HCT116 (cell line): ENCODE results near the gene CLEC16A. TPM values are rescaled to one million over a fixed set of nuclear protein-coding genes. Genes with fewer than 3 reads are reported as not detected.
A peak's percentile ranks its signal among the peaks of the same experiment; 100 is the strongest.

ENCODE experiments used
- ATAC-seq: fragments of 200-7000 bp; cut with Tn5 transposase; 2 replicates; pipeline ENCODE4 v1.9.1; 2020; ENCODE audit warnings: mild to moderate bottlenecking, moderate library complexity
- BruUV-seq: library from RNA; stranded (reverse); fragments of 400-500 nt; replicated peaks from 2 replicates; lab custom pipeline; 2021; lab: Mats Ljungman, UMichigan
- CTCF ChIA-PET: fragments of 300-600 bp; sonication (Branson Sonifier 250); formaldehyde crosslinking; loops from one replicate; lab custom pipeline; 2021; ENCODE audit warnings: antibody characterized with exemption; lab: Charles Lee
- POLR2A ChIA-PET: fragments of 300-600, 350-600 bp; sonication (Branson Sonifier 250); formaldehyde crosslinking; loops from one replicate; lab custom pipeline; 2021; ENCODE audit warnings: antibody characterized with exemption; lab: Charles Lee
- RAD21 ChIA-PET, 2 experiments: fragments of 300-600 bp; sonication (Branson Sonifier 250); formaldehyde crosslinking; loops; one replicate each; lab custom pipeline; 2023; ENCODE audit warnings: low total read pairs in 2 of 2; ENCODE audit not compliant: uncharacterized antibody in 2 of 2, unreplicated experiment in 2 of 2, low non-redundant PET in 1 of 2; lab: Charles Lee
- DNase-seq: peaks from one replicate; pipeline ENCODE4 v3.0.0-alpha.2; 2010; ENCODE audit warnings: low read depth, low spot score
- H2AFZ ChIP-seq: fragments of 200-600 bp; shearing (Covaris generic), sonication (generic); 2 replicates; pipeline ENCODE4 v1.6.1; 2017; ENCODE audit warnings: low read depth, mixed run types, mixed read lengths, antibody characterized with exemption, low read length; ENCODE audit not compliant: poor library complexity, severe bottlenecking
- H3K27ac ChIP-seq: 2 replicates; pipeline ENCODE4 v1.5.1; 2012; ENCODE audit warnings: low read depth, low read length
- H3K27me3 ChIP-seq: fragments of 200-600 bp; sonication (generic); 2 replicates; pipeline ENCODE4 v1.6.1; 2016; ENCODE audit warnings: mixed run types, low read length, mixed read lengths; ENCODE audit not compliant: insufficient read depth
- H3K36me3 ChIP-seq, 2 experiments: fragments of 200-500 bp in 1 of 2; fragments of 200-600 bp in 1 of 2; sonication (Bioruptor generic) in 1 of 2; sonication (generic) in 1 of 2; 2 replicates each; pipeline versions ENCODE4 v1.5.1 to v1.6.1; 2014 to 2016; ENCODE audit warnings: low read length in 2 of 2, inconsistent platforms in 1 of 2, mixed read lengths in 1 of 2, mixed run types in 1 of 2; ENCODE audit not compliant: insufficient read depth in 2 of 2, control insufficient read depth in 1 of 2
- H3K4me1 ChIP-seq, 2 experiments: fragments of 200-600 bp in 1 of 2; sonication (generic) in 1 of 2; 2 replicates each; pipeline versions ENCODE4 v1.5.1 to v1.6.1; 2012 to 2017; ENCODE audit warnings: low read length in 2 of 2, inconsistent platforms in 1 of 2, mild to moderate bottlenecking in 1 of 2, mixed read lengths in 1 of 2, mixed run types in 1 of 2, moderate library complexity in 1 of 2; ENCODE audit not compliant: insufficient read depth in 2 of 2, control insufficient read depth in 1 of 2
- H3K4me2 ChIP-seq: fragments of 200-600 bp; sonication (generic); 2 replicates; pipeline ENCODE4 v1.6.1; 2017; ENCODE audit warnings: mixed run types, low read length, mixed read lengths
- H3K4me3 ChIP-seq, 2 experiments: fragments of 200-600 bp in 1 of 2; sonication (generic) in 1 of 2; replicated peaks in 1 of 2; 2 replicates each; pipeline ENCODE4 v1.5.1; 2011 to 2016; ENCODE audit warnings: low read length in 2 of 2, control low read depth in 1 of 2, low read depth in 1 of 2, mild to moderate bottlenecking in 1 of 2, mixed read lengths in 1 of 2, mixed run types in 1 of 2
- H3K79me2 ChIP-seq: fragments of 200-600 bp; sonication (generic); 2 replicates; pipeline ENCODE4 v1.6.1; 2017; ENCODE audit warnings: mild to moderate bottlenecking, mixed run types, low read length, moderate library complexity, mixed read lengths; ENCODE audit not compliant: insufficient read depth
- H3K9ac ChIP-seq: fragments of 200-600 bp; sonication (generic); 2 replicates; pipeline ENCODE4 v1.6.1; 2016; ENCODE audit warnings: low read length, mixed read lengths
- H3K9me2 ChIP-seq: fragments of 200-600 bp; sonication (generic), shearing (Covaris generic); 2 replicates; pipeline ENCODE4 v1.6.1; 2017; ENCODE audit warnings: mixed run types, mild to moderate bottlenecking, moderate library complexity; ENCODE audit not compliant: insufficient read depth
- H3K9me3 ChIP-seq, 2 experiments: fragments of 200-500 bp in 1 of 2; fragments of 200-600 bp in 1 of 2; sonication (Bioruptor generic) in 1 of 2; sonication (generic) in 1 of 2; 2 replicates each; pipeline ENCODE4 v1.6.1; 2014 to 2017; ENCODE audit warnings: low read length in 2 of 2, mixed read lengths in 2 of 2, inconsistent platforms in 1 of 2, low read depth in 1 of 2, mild to moderate bottlenecking in 1 of 2, mixed run types in 1 of 2, moderate library complexity in 1 of 2; ENCODE audit not compliant: control insufficient read depth in 1 of 2, insufficient read depth in 1 of 2
- H4K20me1 ChIP-seq: fragments of 200-600 bp; sonication (generic), shearing (Covaris generic); 2 replicates; pipeline ENCODE4 v1.6.1; 2017; ENCODE audit warnings: mixed run types, mild to moderate bottlenecking, moderate library complexity; ENCODE audit not compliant: insufficient read depth
- CEBPB ChIP-seq: IDR thresholded peaks from 2 replicates; pipeline ENCODE4 v1.6.1; 2012; ENCODE audit warnings: low read depth
- EGR1 ChIP-seq: IDR thresholded peaks from 2 replicates; pipeline ENCODE4 v1.6.1; 2012; ENCODE audit warnings: low read depth
- EZH2phosphoT487 ChIP-seq: fragments of 200-600 bp; IDR thresholded peaks from 2 replicates; pipeline ENCODE4 v1.6.1; 2018; ENCODE audit warnings: antibody characterized with exemption, borderline replicate concordance
- FOSL1 ChIP-seq: IDR thresholded peaks from 2 replicates; pipeline ENCODE4 v1.6.1; 2012; ENCODE audit warnings: low read depth
- SIN3A ChIP-seq: IDR thresholded peaks from 2 replicates; pipeline ENCODE4 v1.6.1; 2012; ENCODE audit warnings: low read depth
- TCF7L2 ChIP-seq: IDR thresholded peaks from 2 replicates; pipeline ENCODE4 v1.7.0; 2011; ENCODE audit warnings: borderline replicate concordance, inconsistent platforms; ENCODE audit not compliant: insufficient read depth, insufficient read length; ENCODE audit errors: extremely low read depth
- YY1 ChIP-seq: IDR thresholded peaks from 2 replicates; pipeline ENCODE4 v1.6.1; 2011; ENCODE audit warnings: low read length, low read depth, moderate library complexity, mild to moderate bottlenecking; ENCODE audit not compliant: insufficient replicate concordance; ENCODE audit errors: extremely low read depth
- ZFX ChIP-seq: fragments of 450-650 bp; IDR thresholded peaks from 2 replicates; pipeline ENCODE4 v1.6.1; 2017
- intact Hi-C: fragments of 100-400 bp; cut with micrococcal nuclease; formaldehyde crosslinking; loops from 2 replicates; pipeline ENCODE4 v1.10.0; 2022
- total RNA-seq: library from RNA; stranded (reverse); gene quantifications from one replicate; pipeline ENCODE4 v1.2.1, GENCODE V29; 2021; ENCODE audit not compliant: unreplicated experiment
- TF ChIP-seq, protein P1 (sequence below): IDR thresholded peaks from 2 replicates; pipeline ENCODE4 v1.6.1; 2012; ENCODE audit warnings: low read depth
- TF ChIP-seq, protein P2 (sequence below): IDR thresholded peaks from 2 replicates; pipeline ENCODE4 v1.6.1; 2011; ENCODE audit warnings: mild to moderate bottlenecking, low read length, moderate library complexity; ENCODE audit not compliant: insufficient replicate concordance; ENCODE audit errors: extremely low read depth

CLEC16A gene
- total RNA-seq, 1 experiment from 2014 or later = 18.0 TPM

DNA sequence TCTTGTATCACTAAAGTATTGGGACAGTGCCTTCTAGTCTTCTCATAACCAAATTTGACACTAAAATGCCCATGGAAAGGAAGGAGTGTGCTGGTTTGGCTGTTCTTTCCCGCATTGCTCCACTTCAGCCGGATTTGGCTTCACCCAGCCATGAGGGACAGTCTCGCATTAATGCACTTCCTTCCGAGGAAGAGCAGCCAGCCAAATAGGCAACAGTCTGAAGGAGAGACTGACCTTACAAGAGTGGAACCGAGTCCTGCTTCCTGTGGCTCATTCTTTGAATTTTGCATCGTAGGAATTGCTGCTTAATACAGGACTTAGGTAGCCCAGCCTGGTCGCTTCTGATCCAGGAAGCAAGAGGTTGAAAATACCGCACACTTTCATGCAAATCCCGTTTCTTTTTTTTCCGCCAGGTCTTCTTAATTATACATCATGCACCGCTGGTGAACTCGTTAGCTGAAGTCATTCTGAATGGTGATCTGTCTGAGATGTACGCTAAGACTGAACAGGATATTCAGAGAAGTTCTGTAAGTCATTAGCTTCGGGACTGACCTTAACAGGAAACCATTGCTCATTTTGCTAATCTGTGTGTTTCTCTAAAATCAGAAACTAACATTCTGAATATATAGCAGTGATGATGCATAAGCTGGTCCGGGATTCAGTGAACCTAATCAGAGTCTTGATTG lies 38.2 kb downstream of the CLEC16A start:
- 0 out of 2 replicates have a peak, but pooled peaks have one; percentile 6 for ATAC-seq
- H3K9me3 ChIP-seq = no peaks in the 10 kb centered on the region
- H2AFZ ChIP-seq = no peak overlapping the region
- H3K9me2 ChIP-seq = no peaks in the 10 kb centered on the region
- no peaks in the 10 kb centered on the region; a peak in 1 of 4 replicates for H3K36me3 ChIP-seq
- no peak overlapping the region for H3K9ac ChIP-seq
- BruUV-seq = no TSS peak
- ChIA-PET CTCF (interaction anchor here (1.3 to 3.0 kb wide), 3 partner anchors 10 to 375 kb away, joined by 3 to 24 read pairs (median 4); partner anchors contain the start of gene SOCS1), POLR2A (interaction anchor here (1.9 kb wide), 1 partner anchor 273 kb away, joined by 14 read pairs; the partner anchor contains the start of gene SOCS1), RAD21 (interaction anchor here in 1 of 2 experiments (0.7 to 1.5 kb wide), 4 partner anchors 236 to 374 kb away, joined by 3 to 6 read pairs (median 4); partner anchors contain the start of gene SOCS1)
- H3K4me3 ChIP-seq = no peak overlapping the region
- H3K4me2 ChIP-seq = no peak overlapping the region
- intact Hi-C loops = no loop called here
- H3K4me1 ChIP-seq = peaks cover 0 to 5% of the 10 kb centered on the region in 2 experiments; a peak in 1 of 4 replicates
- H4K20me1 ChIP-seq = no peaks in the 10 kb centered on the region
- no peaks in the 10 kb centered on the region for H3K27me3 ChIP-seq
- H3K27ac ChIP-seq = no peak overlapping the region
- H3K79me2 ChIP-seq = no peaks in the 10 kb centered on the region
- no peak for TF ChIP-seq FOSL1
- TF ChIP-seq EZH2phosphoT487 = no peak
- TF ChIP-seq EGR1 = no peak
- TF ChIP-seq YY1 = no peak
- no peak for TF ChIP-seq TCF7L2
- TF ChIP-seq, protein P1, sequence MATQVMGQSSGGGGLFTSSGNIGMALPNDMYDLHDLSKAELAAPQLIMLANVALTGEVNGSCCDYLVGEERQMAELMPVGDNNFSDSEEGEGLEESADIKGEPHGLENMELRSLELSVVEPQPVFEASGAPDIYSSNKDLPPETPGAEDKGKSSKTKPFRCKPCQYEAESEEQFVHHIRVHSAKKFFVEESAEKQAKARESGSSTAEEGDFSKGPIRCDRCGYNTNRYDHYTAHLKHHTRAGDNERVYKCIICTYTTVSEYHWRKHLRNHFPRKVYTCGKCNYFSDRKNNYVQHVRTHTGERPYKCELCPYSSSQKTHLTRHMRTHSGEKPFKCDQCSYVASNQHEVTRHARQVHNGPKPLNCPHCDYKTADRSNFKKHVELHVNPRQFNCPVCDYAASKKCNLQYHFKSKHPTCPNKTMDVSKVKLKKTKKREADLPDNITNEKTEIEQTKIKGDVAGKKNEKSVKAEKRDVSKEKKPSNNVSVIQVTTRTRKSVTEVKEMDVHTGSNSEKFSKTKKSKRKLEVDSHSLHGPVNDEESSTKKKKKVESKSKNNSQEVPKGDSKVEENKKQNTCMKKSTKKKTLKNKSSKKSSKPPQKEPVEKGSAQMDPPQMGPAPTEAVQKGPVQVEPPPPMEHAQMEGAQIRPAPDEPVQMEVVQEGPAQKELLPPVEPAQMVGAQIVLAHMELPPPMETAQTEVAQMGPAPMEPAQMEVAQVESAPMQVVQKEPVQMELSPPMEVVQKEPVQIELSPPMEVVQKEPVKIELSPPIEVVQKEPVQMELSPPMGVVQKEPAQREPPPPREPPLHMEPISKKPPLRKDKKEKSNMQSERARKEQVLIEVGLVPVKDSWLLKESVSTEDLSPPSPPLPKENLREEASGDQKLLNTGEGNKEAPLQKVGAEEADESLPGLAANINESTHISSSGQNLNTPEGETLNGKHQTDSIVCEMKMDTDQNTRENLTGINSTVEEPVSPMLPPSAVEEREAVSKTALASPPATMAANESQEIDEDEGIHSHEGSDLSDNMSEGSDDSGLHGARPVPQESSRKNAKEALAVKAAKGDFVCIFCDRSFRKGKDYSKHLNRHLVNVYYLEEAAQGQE = no peak
- no peak for TF ChIP-seq ZFX
- TF ChIP-seq CEBPB = no peak
- TF ChIP-seq, protein P2, sequence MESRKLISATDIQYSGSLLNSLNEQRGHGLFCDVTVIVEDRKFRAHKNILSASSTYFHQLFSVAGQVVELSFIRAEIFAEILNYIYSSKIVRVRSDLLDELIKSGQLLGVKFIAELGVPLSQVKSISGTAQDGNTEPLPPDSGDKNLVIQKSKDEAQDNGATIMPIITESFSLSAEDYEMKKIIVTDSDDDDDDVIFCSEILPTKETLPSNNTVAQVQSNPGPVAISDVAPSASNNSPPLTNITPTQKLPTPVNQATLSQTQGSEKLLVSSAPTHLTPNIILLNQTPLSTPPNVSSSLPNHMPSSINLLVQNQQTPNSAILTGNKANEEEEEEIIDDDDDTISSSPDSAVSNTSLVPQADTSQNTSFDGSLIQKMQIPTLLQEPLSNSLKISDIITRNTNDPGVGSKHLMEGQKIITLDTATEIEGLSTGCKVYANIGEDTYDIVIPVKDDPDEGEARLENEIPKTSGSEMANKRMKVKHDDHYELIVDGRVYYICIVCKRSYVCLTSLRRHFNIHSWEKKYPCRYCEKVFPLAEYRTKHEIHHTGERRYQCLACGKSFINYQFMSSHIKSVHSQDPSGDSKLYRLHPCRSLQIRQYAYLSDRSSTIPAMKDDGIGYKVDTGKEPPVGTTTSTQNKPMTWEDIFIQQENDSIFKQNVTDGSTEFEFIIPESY = no peak
- TF ChIP-seq SIN3A = no peak
- TF ChIP-seq, all 23 proteins: peak for 0
- no peak for DNase-seq
